ENCODE measurements around the gene CUL3. TPM values are rescaled to one million over a fixed set of nuclear protein-coding genes. Genes with fewer than 3 reads are reported as not detected.

CUL3 gene
- 68.1 to 83.8 TPM (median 75.1 TPM) in 5 replicates for total RNA-seq (2022; extraction: Qiagen RNA extraction; ENCODE audit: low read depth)

GRCh38 chr2:224585211-224586088, at the start of gene CUL3:
Gene CUL3, minus strand, starts transcription at chr2:224585363. Its CDS starts 354 bp downstream, at chr2:224585009.

Other genes starting within 250 kb of the CUL3 start
- gene FAM124B, start 183.3 kb downstream of the CUL3 start, total RNA-seq (2022; extraction: Qiagen RNA extraction; ENCODE audit: low read depth), result not detected in 5 replicates
- gene CCDC195, start 131.0 kb upstream of the CUL3 start, total RNA-seq (2022; extraction: Qiagen RNA extraction; ENCODE audit: low read depth), result not detected in 5 replicates